Stimulated activated CD4-positive, alpha-beta T cell treated with anti-CD3 and anti-CD28 coated beads, Interleukin-1b, Interleukin-23, amount 100 ng/mL, for 4 hours (primary cell): Measurements from ENCODE around the gene YTHDF2.

ENCODE experiments used
- DNase-seq, 2 donors: peaks; one replicate each; pipeline ENCODE4 v3.0.0-alpha.2; 2020; ENCODE audit warnings: low read depth in 2 of 2

YTHDF2 gene

GRCh38 chr1:28801461-28801860, 64.7 kb downstream of the YTHDF2 start:
- DNase-seq: no peak

GRCh38 chr1:28803051-28803450, 66.3 kb downstream of the YTHDF2 start:
- DNase-seq: no peak

GRCh38 chr1:28803662-28804061, 66.9 kb downstream of the YTHDF2 start:
- no peak for DNase-seq

- no peak for DNase-seq
Observed at GRCh38 chr1:28804071-28804470, 67.3 kb downstream of the YTHDF2 start.

GRCh38 chr1:28807046-28807445, 70.3 kb downstream of the YTHDF2 start:
- no peak for DNase-seq

GRCh38 chr1:28807986-28808385, 71.2 kb downstream of the YTHDF2 start:
- DNase-seq: no peak

- DNase-seq: no peak
Observed at GRCh38 chr1:28811369-28811765, 74.6 kb downstream of the YTHDF2 start.

GRCh38 chr1:28811766-28812668, 75.3 kb downstream of the YTHDF2 start, which contains the start of gene OPRD1:
TSS of gene OPRD1 (plus strand) at chr1:28812170. CDS start at chr1:28812384, 214 bp downstream.
- DNase-seq: no peak

GRCh38 chr1:28812669-28813468, 76.1 kb downstream of the YTHDF2 start:
- DNase-seq: no peak

- no peak for DNase-seq
Observed at GRCh38 chr1:28813931-28814465, 77.3 kb downstream of the YTHDF2 start.

GRCh38 chr1:28815533-28816185, 78.9 kb downstream of the YTHDF2 start:
- DNase-seq: no peak

- DNase-seq: no peak
Observed at GRCh38 chr1:28817133-28817532, 80.4 kb downstream of the YTHDF2 start.

- DNase-seq: no peak
Observed at GRCh38 chr1:28819020-28819419, 82.3 kb downstream of the YTHDF2 start.
